ENCODE data around the gene YIPF5.

- TF ChIP-seq, protein P1, sequence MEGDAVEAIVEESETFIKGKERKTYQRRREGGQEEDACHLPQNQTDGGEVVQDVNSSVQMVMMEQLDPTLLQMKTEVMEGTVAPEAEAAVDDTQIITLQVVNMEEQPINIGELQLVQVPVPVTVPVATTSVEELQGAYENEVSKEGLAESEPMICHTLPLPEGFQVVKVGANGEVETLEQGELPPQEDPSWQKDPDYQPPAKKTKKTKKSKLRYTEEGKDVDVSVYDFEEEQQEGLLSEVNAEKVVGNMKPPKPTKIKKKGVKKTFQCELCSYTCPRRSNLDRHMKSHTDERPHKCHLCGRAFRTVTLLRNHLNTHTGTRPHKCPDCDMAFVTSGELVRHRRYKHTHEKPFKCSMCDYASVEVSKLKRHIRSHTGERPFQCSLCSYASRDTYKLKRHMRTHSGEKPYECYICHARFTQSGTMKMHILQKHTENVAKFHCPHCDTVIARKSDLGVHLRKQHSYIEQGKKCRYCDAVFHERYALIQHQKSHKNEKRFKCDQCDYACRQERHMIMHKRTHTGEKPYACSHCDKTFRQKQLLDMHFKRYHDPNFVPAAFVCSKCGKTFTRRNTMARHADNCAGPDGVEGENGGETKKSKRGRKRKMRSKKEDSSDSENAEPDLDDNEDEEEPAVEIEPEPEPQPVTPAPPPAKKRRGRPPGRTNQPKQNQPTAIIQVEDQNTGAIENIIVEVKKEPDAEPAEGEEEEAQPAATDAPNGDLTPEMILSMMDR (IDR thresholded peaks at IDR 0.05; ENCODE audit: low read length), result no peak
- TF ChIP-seq EZH2 (optimal IDR thresholded peaks at IDR 0.05; ENCODE audit: low read depth, low read length) (no peak), EZH2phosphoT487 (IDR thresholded peaks at IDR 0.05; ENCODE audit: low read length) (no peak)
Measured at GRCh38 chr5:144142824-144143162, 27.7 kb downstream of the YIPF5 start.
